Caco-2 (cell line): ENCODE results near the gene COPS4. TPM values are rescaled to one million over a fixed set of nuclear protein-coding genes. Genes with fewer than 3 reads are reported as not detected.
A peak's percentile ranks its signal among the peaks of the same experiment; 100 is the strongest.
"Not testable (repeated sequence)": the region's sequence is repeated elsewhere in the genome, so short reads cannot be mapped to it uniquely, and the experiment has no call there.

ENCODE experiments used
- BruUV-seq: library from RNA; stranded (reverse); fragments of 400-500 nt; replicated peaks from 2 replicates; lab custom pipeline; 2021; lab: Mats Ljungman, UMichigan
- CTCF ChIA-PET: fragments of 300-600 bp; sonication (Branson Sonifier 250); formaldehyde crosslinking; loops from one replicate; lab custom pipeline; 2022; ENCODE audit warnings: antibody characterized with exemption; lab: Charles Lee
- POLR2A ChIA-PET: fragments of 300-600 bp; sonication (Branson Sonifier 250); formaldehyde crosslinking; loops from one replicate; lab custom pipeline; 2022; ENCODE audit warnings: antibody characterized with exemption; lab: Charles Lee
- DNase-seq, 2 experiments: peaks; one replicate each; pipeline versions ENCODE4 v3.0.0 to v3.0.0-alpha.2; 2020 to 2022
- H3K27me3 ChIP-seq: replicated peaks from 2 replicates; pipeline ENCODE4 v1.6.0; 2011; ENCODE audit warnings: low read length; ENCODE audit not compliant: control insufficient read depth, insufficient read depth
- H3K36me3 ChIP-seq: 2 replicates; pipeline ENCODE4 v1.5.1; 2011; ENCODE audit warnings: low read length; ENCODE audit not compliant: control insufficient read depth, insufficient read depth
- H3K4me1 ChIP-seq: fragments of 250-450 bp; sonication (Bioruptor Pico); 2 replicates; pipeline ENCODE4 v1.5.1; 2020; ENCODE audit warnings: mild to moderate bottlenecking
- H3K4me3 ChIP-seq: 2 replicates; pipeline ENCODE4 v1.5.1; 2011; ENCODE audit warnings: low read depth, mild to moderate bottlenecking, control low read depth, low read length
- H3K9me3 ChIP-seq: fragments of 250-450 bp; sonication (Bioruptor Pico); 2 replicates; pipeline ENCODE4 v1.5.1; 2020; ENCODE audit warnings: mild to moderate bottlenecking, moderate library complexity
- H3K27ac Mint-ChIP-seq: one replicate; pipeline ENCODE4 v1.8.0; 2022; ENCODE audit warnings: mixed read lengths; ENCODE audit not compliant: unreplicated experiment
- H3K27me3 Mint-ChIP-seq: one replicate; pipeline ENCODE4 v1.8.0; 2022; ENCODE audit warnings: mixed read lengths; ENCODE audit not compliant: insufficient read depth, unreplicated experiment
- H3K36me3 Mint-ChIP-seq: one replicate; pipeline ENCODE4 v1.8.0; 2022; ENCODE audit warnings: mild to moderate bottlenecking, mixed read lengths; ENCODE audit not compliant: insufficient read depth, unreplicated experiment
- H3K4me1 Mint-ChIP-seq: one replicate; pipeline ENCODE4 v1.8.0; 2022; ENCODE audit warnings: low read depth, mixed read lengths; ENCODE audit not compliant: unreplicated experiment
- H3K4me3 Mint-ChIP-seq: one replicate; pipeline ENCODE4 v1.8.0; 2022; ENCODE audit warnings: mild to moderate bottlenecking, moderate library complexity, mixed read lengths; ENCODE audit not compliant: unreplicated experiment
- H3K9me3 Mint-ChIP-seq: one replicate; pipeline ENCODE4 v1.8.0; 2022; ENCODE audit warnings: mixed read lengths; ENCODE audit not compliant: unreplicated experiment
- CTCF ChIP-seq, 2 experiments: fragments of 200-600 bp in 1 of 2; IDR thresholded peaks; 1 replicate in 1 of 2; 2 replicates in 1 of 2; pipeline versions ENCODE4 v1.5.1 to v1.8.0; 2011 to 2022; ENCODE audit warnings: antibody characterized with exemption in 1 of 2, control low read depth in 1 of 2, inconsistent platforms in 1 of 2, low read depth in 1 of 2, low read length in 1 of 2, mild to moderate bottlenecking in 1 of 2, moderate library complexity in 1 of 2; ENCODE audit not compliant: insufficient read depth in 1 of 2, severe bottlenecking in 1 of 2, unreplicated experiment in 1 of 2
- intact Hi-C: fragments of 100-400 bp; cut with micrococcal nuclease; formaldehyde crosslinking; loops from one replicate; pipeline ENCODE4 v1.10.0; 2022; ENCODE audit not compliant: unreplicated experiment
- total RNA-seq: library from RNA; stranded (reverse); gene quantifications from 2 replicates; pipeline ENCODE4 v1.2.3, GENCODE V29; 2022

Gene COPS4
- total RNA-seq, 1 experiment from 2014 or later = 36.3 TPM

DNA sequence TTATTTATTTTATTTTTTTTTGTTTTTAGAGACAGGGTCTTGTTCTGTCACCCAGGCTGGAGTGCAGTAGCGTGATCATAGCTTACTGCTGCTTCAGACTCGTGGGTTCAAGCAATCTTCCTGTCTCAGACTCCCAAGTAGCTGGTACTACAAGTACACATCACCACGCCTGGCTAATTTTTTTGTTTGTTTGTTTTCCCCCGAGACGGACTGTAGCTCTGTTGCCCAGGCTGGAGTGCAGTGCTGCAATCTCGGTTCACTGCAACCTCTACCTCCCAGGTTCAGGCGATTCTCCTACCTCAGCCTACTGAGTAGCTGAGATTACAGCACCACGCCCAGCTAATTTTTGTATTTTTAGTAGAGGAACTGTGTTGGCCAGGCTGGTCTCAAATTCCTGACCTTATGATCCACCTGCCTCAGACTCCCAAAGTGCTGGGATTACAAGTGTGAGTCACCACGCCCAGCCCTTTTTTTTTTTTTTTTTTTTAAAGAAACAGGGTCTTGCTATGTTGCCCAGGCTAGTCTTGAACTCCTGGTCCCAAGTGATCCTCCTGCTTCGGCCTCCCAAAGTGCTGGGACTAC, 32.2 kb downstream of the COPS4 start:
- BruUV-seq = no TSS peak
- Histone ChIP-seq H3K4me3 (no peak overlapping the region), H3K36me3 (no peaks in the 10 kb centered on the region), H3K9me3 (no peaks in the 10 kb centered on the region), H3K27me3 (no peaks in the 10 kb centered on the region), H3K4me1 (no peaks in the 10 kb centered on the region)
- peaks cover 61% of the 10 kb centered on the region for H3K36me3 Mint-ChIP-seq
- H3K27me3 Mint-ChIP-seq = no peaks in the 10 kb centered on the region
- ChIA-PET CTCF (no interaction called here), POLR2A (no interaction called here)
- intact Hi-C loops = no loop called here
- no peak for TF ChIP-seq CTCF (IDR thresholded peaks at IDR 0.05; ENCODE audit: insufficient read depth in 1 of 2, low read depth in 1 of 2, low read length in 1 of 2, severe bottlenecking in 1 of 2, unreplicated experiment in 1 of 2)
- H3K9me3 Mint-ChIP-seq = no peaks in the 10 kb centered on the region
- no peak for DNase-seq
- no peak overlapping the region for H3K4me3 Mint-ChIP-seq
- H3K27ac Mint-ChIP-seq = no peak overlapping the region
- H3K4me1 Mint-ChIP-seq = no peaks in the 10 kb centered on the region

DNA sequence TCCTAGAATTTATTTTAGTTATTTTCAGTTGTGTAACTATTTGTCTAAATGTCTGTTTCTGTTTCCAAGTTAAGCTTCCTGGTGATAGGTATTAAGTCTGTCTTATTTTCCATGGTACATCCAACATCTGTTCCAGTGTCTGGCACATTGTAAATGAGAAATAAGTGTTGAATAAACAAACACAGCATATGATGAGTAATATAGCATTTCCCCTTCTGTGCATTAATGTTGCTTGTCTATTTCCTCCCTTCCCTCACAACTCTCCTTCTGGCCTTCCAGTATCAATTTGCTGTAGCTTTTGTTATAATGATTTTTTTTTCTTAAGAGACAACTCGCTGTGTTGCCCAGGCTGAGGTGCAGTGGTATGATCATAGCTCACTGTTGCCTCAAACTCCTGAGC, 36.1 kb downstream of the COPS4 start:
- Mint-ChIP-seq H3K9me3 (no peaks in the 10 kb centered on the region), H3K27ac (no peak overlapping the region), H3K4me1 (no peaks in the 10 kb centered on the region), H3K27me3 (no peaks in the 10 kb centered on the region), H3K36me3 (peaks cover 57% of the 10 kb centered on the region), H3K4me3 (no peak overlapping the region)
- no peaks in the 10 kb centered on the region for H3K4me1 ChIP-seq
- H3K4me3 ChIP-seq = no peak overlapping the region
- CTCF ChIA-PET = no interaction called here
- no peaks in the 10 kb centered on the region for H3K9me3 ChIP-seq
- POLR2A ChIA-PET = no interaction called here
- no peaks in the 10 kb centered on the region for H3K27me3 ChIP-seq
- DNase-seq = no peak
- TF ChIP-seq CTCF (IDR thresholded peaks at IDR 0.05; ENCODE audit: insufficient read depth in 1 of 2, low read depth in 1 of 2, low read length in 1 of 2, severe bottlenecking in 1 of 2, unreplicated experiment in 1 of 2) = no peak
- intact Hi-C loops = loop anchor here (5.0 kb wide), 1 partner anchor 571 kb away; no protein-coding TSS in a partner anchor
- BruUV-seq = no TSS peak
- no peaks in the 10 kb centered on the region; the same call in 1 of the 2 replicates for H3K36me3 ChIP-seq

DNA sequence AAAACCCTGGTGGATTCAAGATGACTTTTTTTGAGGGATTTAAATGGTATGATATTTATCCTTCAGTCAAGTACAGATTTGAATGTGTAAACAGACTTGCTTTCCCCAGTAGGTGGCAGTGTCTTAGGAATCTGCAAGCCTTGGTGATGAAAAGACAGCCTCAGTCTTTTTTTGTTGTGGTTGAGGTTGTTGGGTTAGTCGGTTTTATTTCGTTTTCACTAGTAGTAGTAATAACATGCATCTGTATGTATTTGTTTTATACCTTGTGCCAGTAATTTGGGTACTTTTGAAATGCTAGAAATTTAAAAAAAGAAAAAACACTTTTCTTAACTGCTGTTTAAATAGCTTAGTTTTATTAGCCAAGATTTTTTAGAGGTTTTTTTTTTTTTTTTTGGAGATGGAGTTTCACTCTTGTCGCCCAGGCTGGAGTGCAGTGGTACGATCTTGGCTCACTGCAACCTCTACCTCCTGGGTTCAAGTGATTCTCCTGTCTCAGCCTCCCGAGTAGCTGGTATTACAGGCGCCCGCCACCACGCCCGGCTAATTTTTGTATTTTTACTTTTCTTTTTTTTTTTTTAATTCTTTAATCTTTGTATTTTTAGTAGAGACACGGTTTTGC, 39.2 kb downstream of the COPS4 start:
- peak; percentile 43 to 55 for TF ChIP-seq CTCF (IDR thresholded peaks at IDR 0.05; ENCODE audit: insufficient read depth in 1 of 2, low read depth in 1 of 2, low read length in 1 of 2, severe bottlenecking in 1 of 2, unreplicated experiment in 1 of 2)
- H3K36me3 ChIP-seq = no peaks in the 10 kb centered on the region; the same call in 1 of the 2 replicates
- DNase-seq = peak; percentile 46 to 66
- H3K27me3 ChIP-seq = no peaks in the 10 kb centered on the region
- H3K27ac Mint-ChIP-seq = no peak overlapping the region
- CTCF ChIA-PET = interaction anchor here (0.6 to 1.2 kb wide), 8 partner anchors 19 to 234 kb away, joined by 3 to 5 read pairs (median 4); no protein-coding TSS in a partner anchor
- POLR2A ChIA-PET = interaction anchor here (0.6 kb wide), 3 partner anchors 20 to 210 kb away, joined by 3 to 4 read pairs (median 4); no protein-coding TSS in a partner anchor
- H3K36me3 Mint-ChIP-seq = peaks cover 59% of the 10 kb centered on the region
- H3K4me1 Mint-ChIP-seq = no peaks in the 10 kb centered on the region
- no TSS peak for BruUV-seq
- H3K9me3 Mint-ChIP-seq = no peaks in the 10 kb centered on the region
- H3K4me3 ChIP-seq = no peak overlapping the region
- H3K9me3 ChIP-seq = no peaks in the 10 kb centered on the region
- H3K4me3 Mint-ChIP-seq = no peak overlapping the region
- no peaks in the 10 kb centered on the region for H3K4me1 ChIP-seq
- intact Hi-C loops = loop anchor here (1.0 to 5.0 kb wide), 5 partner anchors 36 to 568 kb away; no protein-coding TSS in a partner anchor
- H3K27me3 Mint-ChIP-seq = no peaks in the 10 kb centered on the region

- H3K4me1 Mint-ChIP-seq, H3K9me3 ChIP-seq, H3K27ac Mint-ChIP-seq, DNase-seq, H3K9me3 Mint-ChIP-seq, H3K27me3 ChIP-seq, H3K4me3 ChIP-seq, H3K27me3 Mint-ChIP-seq, H3K4me3 Mint-ChIP-seq, BruUV-seq, POLR2A ChIA-PET, H3K4me1 ChIP-seq, H3K36me3 ChIP-seq: not testable (repeated sequence)
- CTCF ChIA-PET = interaction anchor here (0.6 to 1.2 kb wide), 5 partner anchors 20 to 207 kb away, joined by 3 to 5 read pairs (median 4); no protein-coding TSS in a partner anchor
- peaks cover 53% of the 10 kb centered on the region for H3K36me3 Mint-ChIP-seq
- intact Hi-C loops = loop anchor here (1.0 to 5.0 kb wide), 5 partner anchors 36 to 568 kb away; no protein-coding TSS in a partner anchor
Observed at GRCh38 chr4:83074783-83075182, 39.8 kb downstream of the COPS4 start.
